HG02870 (cell line): ENCODE measurements around the gene MEIOB.

Experiments used
- ATAC-seq: cut with Tn5 transposase; IDR thresholded peaks from one replicate; pipeline ENCODE4 v1.9.1; 2021; ENCODE audit warnings: mild to moderate bottlenecking, moderate library complexity; ENCODE audit not compliant: unreplicated experiment

Gene MEIOB

GRCh38 chr16:1789643-1790045 is 82.3 kb downstream of the MEIOB start:
- ATAC-seq: no peak

- ATAC-seq: no peak
Measured at GRCh38 chr16:1788708-1789100, 83.3 kb downstream of the MEIOB start.

DNA sequence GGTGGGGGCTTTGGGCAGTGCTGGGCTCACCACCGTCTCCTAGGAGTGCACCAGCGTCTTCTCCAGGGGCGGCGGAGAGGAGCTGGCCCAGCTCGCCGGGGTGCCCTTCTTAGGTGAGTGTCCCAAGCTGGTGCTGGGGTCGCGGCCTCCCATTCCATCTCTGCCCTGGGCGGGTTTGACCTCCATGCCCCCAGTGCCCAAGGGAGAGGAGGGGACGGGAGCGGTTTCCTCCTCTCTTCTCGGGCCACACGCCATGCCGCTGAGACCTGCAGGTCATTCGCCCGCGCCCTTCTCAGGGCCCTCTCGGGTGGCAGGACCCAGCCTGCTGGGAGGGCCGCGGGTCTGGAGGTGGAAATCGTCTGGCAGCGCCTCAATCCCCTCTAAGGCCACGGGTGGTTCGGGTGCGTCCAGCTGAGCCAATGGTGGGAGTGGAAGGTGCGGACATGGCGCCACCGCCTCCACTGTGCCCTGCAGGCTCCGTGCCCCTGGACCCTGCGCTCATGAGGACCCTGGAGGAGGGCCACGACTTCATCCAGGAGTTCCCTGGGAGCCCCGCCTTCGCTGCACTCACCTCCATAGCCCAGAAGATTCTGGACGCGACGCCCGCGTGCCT is 83.8 kb downstream of the MEIOB start:
- no peak for ATAC-seq

GRCh38 chr16:1787322-1788094 is 84.5 kb downstream of the MEIOB start:
- no peak for ATAC-seq

GRCh38 chr16:1787056-1787321 is 85.0 kb downstream of the MEIOB start:
- ATAC-seq: no peak

GRCh38 chr16:1786242-1787055 is 85.5 kb downstream of the MEIOB start:
- no peak for ATAC-seq

- no peak for ATAC-seq
Measured at GRCh38 chr16:1785846-1786170, 86.2 kb downstream of the MEIOB start.

DNA sequence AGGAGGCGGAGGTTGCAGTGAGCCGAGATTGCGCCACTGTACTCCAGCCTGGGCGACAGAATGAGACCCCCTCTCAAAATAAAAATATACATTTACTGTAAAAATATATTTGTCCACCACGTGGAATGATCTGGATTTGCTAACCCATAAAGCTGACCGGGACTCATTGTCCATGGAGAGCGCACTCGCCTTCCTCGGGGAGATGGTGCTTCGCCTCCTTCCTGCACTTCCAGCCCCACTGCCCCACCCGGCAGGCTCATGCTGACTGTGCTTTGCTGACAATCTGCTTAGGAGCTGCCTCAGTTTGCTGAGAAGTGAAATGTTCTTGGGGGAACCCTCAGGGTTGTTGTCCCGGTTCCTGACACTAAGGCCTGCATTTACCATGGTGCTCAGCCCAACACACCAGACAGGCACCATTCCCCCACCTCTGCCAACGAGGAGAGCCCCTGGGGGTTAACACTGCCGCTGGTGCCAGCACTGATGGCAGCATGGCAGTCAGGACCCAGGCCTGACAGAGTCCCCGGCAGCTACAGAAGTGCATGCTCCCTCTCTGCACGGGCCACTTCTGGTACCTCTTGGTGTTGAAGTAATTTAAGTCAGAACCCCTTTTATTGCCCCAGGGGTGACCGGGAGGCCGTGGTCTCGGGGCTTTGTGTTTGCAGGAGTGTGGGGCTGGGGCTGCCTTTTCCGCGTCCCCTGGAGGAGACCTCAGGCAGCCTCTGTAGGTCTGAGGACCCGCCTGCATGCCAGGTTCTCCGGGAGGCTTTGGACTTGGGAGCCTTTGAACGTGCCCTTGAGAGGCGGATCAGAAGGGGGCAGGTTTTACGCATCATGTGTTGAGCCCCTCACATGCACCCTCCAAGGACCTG is 86.8 kb downstream of the MEIOB start:
- no peak for ATAC-seq
